Ovary (tissue), 9 donors: ENCODE results near the gene COL23A1. TPM values are rescaled to one million over a fixed set of nuclear protein-coding genes. Genes with fewer than 3 reads are reported as not detected.

Experiments used
- DNase-seq, 5 donors: peaks; one replicate each; pipeline ENCODE4 v3.0.0-alpha.2; 2019 to 2020
- H3K27ac ChIP-seq, 2 donors: fragments of 200-600 bp; one replicate each; pipeline versions ENCODE4 v1.5.1 to v1.8.0; 2019 to 2022
- H3K27me3 ChIP-seq: fragments of 200-600 bp; one replicate; pipeline ENCODE4 v1.8.0; 2022
- H3K36me3 ChIP-seq: fragments of 200-600 bp; sonication (generic); one replicate; pipeline ENCODE4 v1.5.1; 2019
- H3K4me1 ChIP-seq: one replicate; pipeline ENCODE4 v1.8.1; 2013; ENCODE audit warnings: mild to moderate bottlenecking, moderate library complexity; ENCODE audit not compliant: insufficient read depth
- H3K4me3 ChIP-seq: fragments of 200-600 bp; sonication (generic); one replicate; pipeline ENCODE4 v1.5.1; 2017
- H3K9me3 ChIP-seq, 2 donors: fragments of 200-600 bp in 1 of 2; sonication (generic) in 1 of 2; one replicate each; pipeline versions ENCODE4 v1.5.1 to v1.8.1; 2013 to 2019; ENCODE audit warnings: mild to moderate bottlenecking in 1 of 2, moderate library complexity in 1 of 2
- EP300 ChIP-seq: sonication (generic); formaldehyde crosslinking; IDR thresholded peaks from one replicate; pipeline ENCODE4 v1.6.1; 2017; ENCODE audit warnings: antibody characterized with exemption
- POLR2A ChIP-seq: fragments of 450-650 bp; IDR thresholded peaks from one replicate; pipeline ENCODE4 v1.6.1; 2017; ENCODE audit warnings: antibody characterized with exemption, mild to moderate bottlenecking, moderate library complexity
- WGBS, 3 donors: extraction: QIAGEN DNeasy Blood & Tissue Kit in 1 of 3; methylation state at CpG; one replicate each; pipeline versions ENCODE4 v1.1.5 to v1.1.7; 2013 to 2017; 5-methylcytosine and 5-hydroxymethylcytosine counted together
- intact Hi-C, 4 donors: fragments of 100-400 bp; cut with DNase I; formaldehyde crosslinking; loops; one replicate each; pipeline versions ENCODE4 v1.11.0 to v1.15.1; 2022 to 2023
- polyA plus RNA-seq, 2 donors: library from polyadenylated mRNA; stranded (reverse); fragments of 200-250 nt in 1 of 2; fragments of 350-450 nt in 1 of 2; fragmentation: Illumina TruSeq in 1 of 2; extraction: RNeasy Lipid Tissue Mini Kit (QIAGEN cat#74804) in 1 of 2; gene quantifications; one replicate each; pipeline ENCODE4 v1.2.3, GENCODE V29; 2013 to 2014
- total RNA-seq, 7 donors: library from RNA; depleted of rRNA in 2 of 7; stranded (reverse); fragments of >200 nt in 2 of 7; fragmentation: NEBNext Ultra II Directional in 3 of 7; extraction: Animal tissue kit (Norgen Biotek cat#: 25700) in 3 of 7; gene quantifications; one replicate each; pipeline versions ENCODE4 v1.1.0 to v1.2.4, GENCODE V29; 2016 to 2023
- TF ChIP-seq, protein P1 (sequence below), 3 donors: fragments of 450-650 bp in 2 of 3; fragments of 200-600 bp in 1 of 3; IDR thresholded peaks; one replicate each; pipeline versions ENCODE4 v1.5.1 to v1.8.0; 2016 to 2022; ENCODE audit warnings: antibody characterized with exemption in 3 of 3, mild to moderate bottlenecking in 1 of 3
- donor health status: DM: no; HTN: no; CAD: no; lungs with moderate emphysema.
- donor health status: DM: no; HTN: no; CAD: no.
- donor health status: Bipolar disorder and iron deficiency.
- donor health status: DM: yes; HTN: yes; CAD: no.
- donor health status: DM: no; HTN: no; CAD: no.
- donor health status: DM: yes; HTN: yes; CAD: no.

COL23A1 gene
- total and polyA plus RNA-seq, 9 donors: 0.13 to 0.92 (median 0.39) TPM; not detected in 1

GRCh38 chr5:178236126-178236525, 354.1 kb downstream of the COL23A1 start:
- TF ChIP-seq, protein P1, sequence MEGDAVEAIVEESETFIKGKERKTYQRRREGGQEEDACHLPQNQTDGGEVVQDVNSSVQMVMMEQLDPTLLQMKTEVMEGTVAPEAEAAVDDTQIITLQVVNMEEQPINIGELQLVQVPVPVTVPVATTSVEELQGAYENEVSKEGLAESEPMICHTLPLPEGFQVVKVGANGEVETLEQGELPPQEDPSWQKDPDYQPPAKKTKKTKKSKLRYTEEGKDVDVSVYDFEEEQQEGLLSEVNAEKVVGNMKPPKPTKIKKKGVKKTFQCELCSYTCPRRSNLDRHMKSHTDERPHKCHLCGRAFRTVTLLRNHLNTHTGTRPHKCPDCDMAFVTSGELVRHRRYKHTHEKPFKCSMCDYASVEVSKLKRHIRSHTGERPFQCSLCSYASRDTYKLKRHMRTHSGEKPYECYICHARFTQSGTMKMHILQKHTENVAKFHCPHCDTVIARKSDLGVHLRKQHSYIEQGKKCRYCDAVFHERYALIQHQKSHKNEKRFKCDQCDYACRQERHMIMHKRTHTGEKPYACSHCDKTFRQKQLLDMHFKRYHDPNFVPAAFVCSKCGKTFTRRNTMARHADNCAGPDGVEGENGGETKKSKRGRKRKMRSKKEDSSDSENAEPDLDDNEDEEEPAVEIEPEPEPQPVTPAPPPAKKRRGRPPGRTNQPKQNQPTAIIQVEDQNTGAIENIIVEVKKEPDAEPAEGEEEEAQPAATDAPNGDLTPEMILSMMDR (IDR thresholded peaks at IDR 0.05): no peak
- TF ChIP-seq EP300 (no peak), POLR2A (no peak)
- no peak for DNase-seq
- Histone ChIP-seq H3K4me3 (no peak overlapping the region), H3K36me3 (no peaks in the 10 kb centered on the region), H3K9me3 (no peaks in the 10 kb centered on the region), H3K27ac (no peak overlapping the region), H3K4me1 (peaks cover 6% of the 10 kb centered on the region), H3K27me3 (no peaks in the 10 kb centered on the region)
- intact Hi-C loops: no loop called here
- WGBS, 3 donors: 91 to 92% (median 91%) methylated on average over 9 of the region's 9 CpGs

DNA sequence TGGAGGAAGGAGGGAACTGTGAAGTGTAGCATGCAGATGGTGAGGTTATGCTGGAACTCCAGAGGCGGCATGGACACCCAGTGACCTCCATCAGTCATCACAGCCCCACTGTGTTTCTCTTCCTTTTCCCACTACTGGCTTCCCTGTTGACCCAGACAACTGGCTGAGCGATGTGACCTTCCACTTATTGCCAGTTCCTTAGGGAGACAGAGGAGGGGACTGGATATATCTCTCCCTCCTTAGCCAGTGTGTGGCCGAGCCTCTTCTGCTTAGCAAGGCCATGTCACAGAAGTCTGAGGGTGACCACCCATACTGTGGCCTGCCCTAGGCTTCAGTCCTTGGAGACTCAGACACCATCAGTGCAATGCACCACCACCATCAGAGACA, 354.6 kb downstream of the COL23A1 start:
- Histone ChIP-seq H3K4me3 (no peak overlapping the region), H3K9me3 (no peaks in the 10 kb centered on the region), H3K27ac (no peak overlapping the region), H3K4me1 (peaks cover 10% of the 10 kb centered on the region), H3K36me3 (no peaks in the 10 kb centered on the region), H3K27me3 (no peaks in the 10 kb centered on the region)
- 79 to 90% (median 85%) methylated on average over 3 of the region's 3 CpGs for WGBS, 3 donors
- intact Hi-C loops: no loop called here
- no peak for DNase-seq
- TF ChIP-seq, protein P1 (IDR thresholded peaks at IDR 0.05): no peak
- TF ChIP-seq POLR2A (no peak), EP300 (no peak)

DNA sequence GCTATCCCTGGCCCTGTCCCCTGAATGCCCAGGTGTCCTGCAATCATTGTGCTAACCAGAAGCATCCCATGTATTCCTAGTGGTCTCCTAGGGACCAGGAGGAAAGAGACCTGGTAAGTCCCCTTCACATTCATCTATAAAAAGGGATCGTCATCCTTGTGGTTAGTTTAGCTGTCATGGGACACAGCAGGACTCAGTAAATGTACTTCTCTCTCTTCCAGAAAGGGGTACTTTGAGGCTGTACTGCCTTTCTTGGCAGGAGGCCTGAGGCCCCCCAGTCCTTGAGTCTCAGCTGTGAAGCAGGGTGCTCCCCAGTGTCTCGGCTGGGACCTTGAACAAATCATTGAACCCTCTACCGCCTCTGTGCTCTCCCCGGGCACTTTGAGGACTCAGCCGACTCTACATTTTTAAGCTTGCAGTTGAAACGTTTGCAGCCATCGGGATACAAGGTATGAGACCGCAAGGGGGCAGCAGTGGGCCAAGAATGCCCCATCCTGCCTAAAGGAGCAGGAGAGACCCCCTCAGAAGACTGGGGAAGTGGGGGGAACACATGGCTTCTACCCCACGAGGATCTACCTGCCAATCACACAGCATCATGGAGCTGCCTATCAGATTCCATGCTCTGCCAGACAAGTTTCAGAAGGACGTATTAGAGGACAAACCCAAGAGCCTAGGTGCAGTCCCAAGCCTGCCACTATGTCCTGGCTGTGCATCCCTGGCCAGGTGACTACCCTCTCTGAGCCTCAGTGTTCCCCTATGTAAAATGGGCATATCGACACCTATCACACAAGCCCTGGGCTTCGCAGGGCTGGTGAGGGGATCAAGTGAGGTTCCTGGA, 355.2 kb downstream of the COL23A1 start:
- H3K36me3 ChIP-seq: no peaks in the 10 kb centered on the region
- intact Hi-C loops: no loop called here
- WGBS, 3 donors: 24 to 27% (median 25%) methylated on average over 12 of the region's 12 CpGs
- no peaks in the 10 kb centered on the region for H3K9me3 ChIP-seq
- no peaks in the 10 kb centered on the region for H3K27me3 ChIP-seq
- H3K27ac ChIP-seq: no peak overlapping the region
- peaks cover 10% of the 10 kb centered on the region for H3K4me1 ChIP-seq
- DNase-seq: peak in 4 of 5 donors; percentile 55 to 71 (median 60)
- no peak overlapping the region for H3K4me3 ChIP-seq
- no peak for TF ChIP-seq EP300
- TF ChIP-seq, protein P1 (IDR thresholded peaks at IDR 0.05): no peak
- no peak for TF ChIP-seq POLR2A

DNA sequence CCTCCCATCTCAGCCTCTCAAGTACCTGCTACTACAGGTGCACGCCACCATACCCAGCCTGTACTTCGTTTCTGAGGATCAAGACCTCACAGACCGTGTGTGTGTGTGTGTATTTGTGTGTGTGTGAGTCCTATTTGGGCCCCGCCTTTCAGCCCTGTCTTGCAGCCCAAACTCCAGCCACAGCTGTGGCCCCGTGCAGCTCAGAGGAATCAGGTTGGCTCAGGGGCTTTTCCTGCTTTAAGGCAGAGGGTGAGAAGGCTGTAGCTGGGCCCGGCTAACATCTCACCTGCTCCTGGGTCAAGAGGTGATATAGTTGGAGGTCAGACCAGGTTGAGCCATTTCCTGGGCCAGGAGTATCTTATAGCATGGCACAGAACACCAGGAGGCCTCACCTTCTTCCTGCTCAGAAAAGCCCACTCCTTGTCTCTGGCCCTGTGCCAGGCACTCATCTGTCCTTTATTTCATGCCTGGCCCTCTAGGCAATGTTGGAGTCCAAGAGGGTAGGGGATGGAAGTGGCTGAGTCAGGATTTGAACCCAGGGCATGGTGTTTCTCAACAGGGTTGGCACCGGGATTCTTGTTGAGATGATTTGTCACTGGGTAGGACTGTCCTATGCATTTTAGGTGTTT, 356.0 kb downstream of the COL23A1 start:
- no peak for TF ChIP-seq POLR2A
- TF ChIP-seq, protein P1 (IDR thresholded peaks at IDR 0.05): no peak
- TF ChIP-seq EP300: no peak
- 72 to 90% (median 85%) methylated on average over 7 of the region's 7 CpGs for WGBS, 3 donors
- H3K4me3 ChIP-seq: no peak overlapping the region
- DNase-seq: no peak
- no peaks in the 10 kb centered on the region for H3K9me3 ChIP-seq
- intact Hi-C loops: no loop called here
- no peaks in the 10 kb centered on the region for H3K36me3 ChIP-seq
- no peak overlapping the region for H3K27ac ChIP-seq
- peaks cover 10% of the 10 kb centered on the region for H3K4me1 ChIP-seq
- no peaks in the 10 kb centered on the region for H3K27me3 ChIP-seq
